MG63 (cell line): ENCODE measurements around the gene EPHB3. TPM values are rescaled to one million over a fixed set of nuclear protein-coding genes. Genes with fewer than 3 reads are reported as not detected.

Source experiments
- DNase-seq: peaks from one replicate; pipeline ENCODE4 v3.0.0-alpha.2; 2020
- H3K27me3 ChIP-seq: fragments of 250-450 bp; sonication (Bioruptor Pico); 2 replicates; pipeline ENCODE4 v1.5.1; 2020; ENCODE audit warnings: mild to moderate bottlenecking, moderate library complexity
- H3K36me3 ChIP-seq: fragments of 250-450 bp; sonication (Bioruptor Pico); 2 replicates; pipeline ENCODE4 v1.5.1; 2020; ENCODE audit warnings: mild to moderate bottlenecking, moderate library complexity
- H3K4me3 ChIP-seq: fragments of 250-450 bp; sonication (Bioruptor Pico); 2 replicates; pipeline ENCODE4 v1.5.1; 2020; ENCODE audit warnings: mild to moderate bottlenecking, moderate library complexity
- H3K9me3 ChIP-seq: fragments of 250-450 bp; sonication (Bioruptor Pico); 2 replicates; pipeline ENCODE4 v1.5.1; 2020; ENCODE audit warnings: mild to moderate bottlenecking, moderate library complexity
- total RNA-seq: library from RNA; depleted of rRNA; stranded (reverse); fragments of >200 nt; shearing (Covaris generic); gene quantifications from 2 replicates; pipeline ENCODE4 v1.2.3, GENCODE V29; 2014; ENCODE audit warnings: low replicate concordance; rRNA removed

The EPHB3 gene
- 1.8 and 8.7 TPM in 2 replicates for total RNA-seq

- peak; percentile 99 for DNase-seq
- Histone ChIP-seq H3K36me3 (no peaks in the 10 kb centered on the region), H3K9me3 (no peaks in the 10 kb centered on the region), H3K27me3 (no peaks in the 10 kb centered on the region; the same call in 1 of the 2 replicates), H3K4me3 (peak within 1 kb of the TSS; percentile 56)
Measured at GRCh38 chr3:184561061-184561912, at the start of gene EPHB3. Gene EPHB3 (plus strand): TSS chr3:184561785. CDS start chr3:184562236, 451 bp downstream.

- Histone ChIP-seq H3K4me3 (no peak overlapping the region), H3K27me3 (peaks cover 63% of the 10 kb centered on the region), H3K9me3 (peaks cover 5% of the 10 kb centered on the region), H3K36me3 (no peaks in the 10 kb centered on the region)
- no peak for DNase-seq
Measured at GRCh38 chr3:184512621-184513020, 49.0 kb upstream of the EPHB3 start.

GRCh38 chr3:184513276-184514170 lies 48.1 kb upstream of the EPHB3 start:
- H3K36me3 ChIP-seq = no peaks in the 10 kb centered on the region
- peak overlapping the region; percentile 28 for H3K4me3 ChIP-seq
- DNase-seq = peak; percentile 79
- peaks cover 69% of the 10 kb centered on the region for H3K27me3 ChIP-seq
- H3K9me3 ChIP-seq = peaks cover 5% of the 10 kb centered on the region

- peaks cover 75% of the 10 kb centered on the region for H3K27me3 ChIP-seq
- peaks cover 5% of the 10 kb centered on the region for H3K9me3 ChIP-seq
- no peak for DNase-seq
- H3K4me3 ChIP-seq = no peak overlapping the region
- no peaks in the 10 kb centered on the region for H3K36me3 ChIP-seq
Measured at GRCh38 chr3:184514171-184514490, 47.5 kb upstream of the EPHB3 start.

GRCh38 chr3:184523825-184524615 lies 37.6 kb upstream of the EPHB3 start:
- DNase-seq = peak; percentile 81
- no peak overlapping the region for H3K4me3 ChIP-seq
- no peaks in the 10 kb centered on the region for H3K9me3 ChIP-seq
- no peaks in the 10 kb centered on the region for H3K36me3 ChIP-seq
- peaks cover 55% of the 10 kb centered on the region for H3K27me3 ChIP-seq

- DNase-seq = no peak
- H3K27me3 ChIP-seq = peaks cover 58% of the 10 kb centered on the region
- peak overlapping the region; percentile 43 for H3K4me3 ChIP-seq
- no peaks in the 10 kb centered on the region for H3K36me3 ChIP-seq
- no peaks in the 10 kb centered on the region for H3K9me3 ChIP-seq
Measured at GRCh38 chr3:184524981-184525336, 36.6 kb upstream of the EPHB3 start.

- Histone ChIP-seq H3K9me3 (no peaks in the 10 kb centered on the region), H3K36me3 (no peaks in the 10 kb centered on the region), H3K4me3 (peak overlapping the region; percentile 43), H3K27me3 (peaks cover 60% of the 10 kb centered on the region)
- DNase-seq = no peak
Measured at GRCh38 chr3:184525337-184526087, 36.1 kb upstream of the EPHB3 start.

GRCh38 chr3:184526088-184526433 lies 35.5 kb upstream of the EPHB3 start:
- H3K36me3 ChIP-seq = no peaks in the 10 kb centered on the region
- DNase-seq = no peak
- no peak overlapping the region for H3K4me3 ChIP-seq
- no peaks in the 10 kb centered on the region for H3K9me3 ChIP-seq
- H3K27me3 ChIP-seq = peaks cover 66% of the 10 kb centered on the region

- peaks cover 65% of the 10 kb centered on the region for H3K27me3 ChIP-seq
- no peak overlapping the region for H3K4me3 ChIP-seq
- no peaks in the 10 kb centered on the region for H3K36me3 ChIP-seq
- H3K9me3 ChIP-seq = no peaks in the 10 kb centered on the region
- DNase-seq = peak; percentile 37
Measured at GRCh38 chr3:184531626-184532280, 29.8 kb upstream of the EPHB3 start.

GRCh38 chr3:184532940-184533732 lies 28.4 kb upstream of the EPHB3 start:
- DNase-seq = no peak
- Histone ChIP-seq H3K27me3 (peaks cover 70% of the 10 kb centered on the region), H3K4me3 (no peak overlapping the region), H3K9me3 (no peaks in the 10 kb centered on the region), H3K36me3 (no peaks in the 10 kb centered on the region)

- Histone ChIP-seq H3K36me3 (no peaks in the 10 kb centered on the region), H3K4me3 (no peak overlapping the region), H3K27me3 (peaks cover 58% of the 10 kb centered on the region), H3K9me3 (no peaks in the 10 kb centered on the region)
- no peak for DNase-seq
Measured at GRCh38 chr3:184537885-184538665, 23.5 kb upstream of the EPHB3 start.

- no peak for DNase-seq
- Histone ChIP-seq H3K36me3 (no peaks in the 10 kb centered on the region), H3K9me3 (no peaks in the 10 kb centered on the region), H3K27me3 (peaks cover 59% of the 10 kb centered on the region), H3K4me3 (no peak overlapping the region)
Measured at GRCh38 chr3:184538666-184539431, 22.7 kb upstream of the EPHB3 start.

- H3K4me3 ChIP-seq = no peak overlapping the region
- no peaks in the 10 kb centered on the region for H3K36me3 ChIP-seq
- no peaks in the 10 kb centered on the region for H3K9me3 ChIP-seq
- peaks cover 59% of the 10 kb centered on the region for H3K27me3 ChIP-seq
- DNase-seq = no peak
Measured at GRCh38 chr3:184539801-184540435, 21.7 kb upstream of the EPHB3 start.
